PFSK-1 (cell line): Measurements from ENCODE around the gene UQCRC2.

Experiments
- FOXP2 ChIP-seq: optimal IDR thresholded peaks from 2 replicates; pipeline ENCODE3; 2011; ENCODE audit warnings: borderline replicate concordance, control low read depth, inconsistent platforms; ENCODE audit not compliant: insufficient read depth; ENCODE audit errors: extremely low read length, extremely low read depth
- POLR2AphosphoS5 ChIP-seq: IDR thresholded peaks from 2 replicates; pipeline ENCODE4 v1.6.1; 2012; ENCODE audit warnings: low read depth, mild to moderate bottlenecking, control low read depth, low read length, moderate library complexity
- REST ChIP-seq, 2 experiments: IDR thresholded peaks; 2 replicates each; pipeline versions ENCODE4 v1.6.1 to v1.8.0; 2011 to 2012; ENCODE audit warnings: low read depth in 2 of 2, low read length in 2 of 2, control low read depth in 1 of 2, inconsistent platforms in 1 of 2, mild to moderate bottlenecking in 1 of 2, moderate library complexity in 1 of 2; ENCODE audit not compliant: insufficient read depth in 1 of 2
- SIN3A ChIP-seq: IDR thresholded peaks from 2 replicates; pipeline ENCODE4 v1.6.1; 2012; ENCODE audit warnings: mild to moderate bottlenecking, low read length, moderate library complexity, borderline replicate concordance; ENCODE audit not compliant: insufficient read depth
- TAF1 ChIP-seq: IDR thresholded peaks from 2 replicates; pipeline ENCODE4 v1.6.1; 2012; ENCODE audit warnings: low read length, control low read depth, borderline replicate concordance; ENCODE audit not compliant: insufficient read depth

Gene UQCRC2

GRCh38 chr16:22008215-22009059 is 55.3 kb downstream of the UQCRC2 start:
- TF ChIP-seq POLR2AphosphoS5 = no peak
- no peak for TF ChIP-seq FOXP2
- no peak for TF ChIP-seq TAF1
- no peak for TF ChIP-seq REST (IDR thresholded peaks at IDR 0.05; ENCODE audit: insufficient read depth in 1 of 2, low read depth in 2 of 2, low read length in 2 of 2)
- no peak for TF ChIP-seq SIN3A

GRCh38 chr16:22010902-22011301 is 57.7 kb downstream of the UQCRC2 start:
- TF ChIP-seq SIN3A (no peak), REST (IDR thresholded peaks at IDR 0.05; ENCODE audit: insufficient read depth in 1 of 2, low read depth in 2 of 2, low read length in 2 of 2) (no peak), POLR2AphosphoS5 (no peak), TAF1 (no peak), FOXP2 (no peak)

DNA sequence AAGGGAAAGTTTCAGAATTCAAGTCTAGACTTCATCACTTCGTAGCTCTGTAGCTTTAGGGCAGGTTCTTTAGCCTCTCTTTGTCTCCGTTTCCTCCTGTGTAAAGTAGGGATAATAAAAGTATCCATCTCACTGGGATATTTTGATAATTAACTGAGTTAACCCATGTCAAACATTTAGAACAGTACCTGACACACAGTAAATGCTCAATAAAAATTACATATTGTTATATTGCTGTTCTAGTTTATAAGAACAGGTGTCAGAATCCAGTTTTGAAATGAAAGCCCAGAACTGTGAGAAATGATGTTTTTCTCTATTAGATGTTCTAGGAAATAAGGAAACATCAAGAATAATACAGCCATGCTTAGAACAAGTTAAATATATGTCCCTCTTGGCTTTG is 59.1 kb downstream of the UQCRC2 start:
- TF ChIP-seq POLR2AphosphoS5 (no peak), FOXP2 (no peak), SIN3A (no peak), TAF1 (no peak), REST (IDR thresholded peaks at IDR 0.05; ENCODE audit: insufficient read depth in 1 of 2, low read depth in 2 of 2, low read length in 2 of 2) (no peak)

- TF ChIP-seq POLR2AphosphoS5 (no peak), TAF1 (no peak), REST (IDR thresholded peaks at IDR 0.05; ENCODE audit: insufficient read depth in 1 of 2, low read depth in 2 of 2, low read length in 2 of 2) (no peak), FOXP2 (no peak), SIN3A (no peak)
Observed at GRCh38 chr16:22013486-22013885, 60.3 kb downstream of the UQCRC2 start.

DNA sequence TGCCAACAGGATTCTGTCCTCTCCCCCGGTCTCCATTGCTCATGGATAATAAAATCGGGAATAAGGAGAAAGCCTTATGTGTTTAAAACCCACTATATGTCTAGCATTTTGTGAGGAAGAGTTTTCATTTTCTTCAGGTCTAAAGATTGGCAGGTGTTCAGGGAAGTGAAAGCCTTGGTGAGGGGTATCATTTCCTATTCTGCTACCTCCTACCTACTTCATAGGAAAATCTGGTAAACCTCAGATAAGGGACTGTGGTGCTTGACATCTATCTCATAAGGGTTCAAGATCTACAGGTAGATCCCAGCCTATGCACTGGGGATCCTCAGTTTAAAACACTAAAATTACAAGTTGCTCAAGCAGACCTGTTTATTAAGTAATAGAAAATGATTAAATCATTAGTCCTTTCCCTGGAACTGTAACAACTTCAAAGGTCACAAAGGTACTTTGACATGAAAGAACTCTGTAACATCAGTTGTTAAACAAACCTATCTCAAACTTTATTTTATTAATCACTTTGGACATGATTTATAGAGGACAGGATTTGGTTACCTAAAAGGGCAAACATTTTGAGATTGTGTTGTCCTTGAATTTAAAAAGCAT is 61.2 kb downstream of the UQCRC2 start:
- no peak for TF ChIP-seq FOXP2
- TF ChIP-seq SIN3A = no peak
- no peak for TF ChIP-seq TAF1
- TF ChIP-seq REST (IDR thresholded peaks at IDR 0.05; ENCODE audit: insufficient read depth in 1 of 2, low read depth in 2 of 2, low read length in 2 of 2) = no peak
- no peak for TF ChIP-seq POLR2AphosphoS5
